Mesothelial cell of epicardium (in vitro differentiated cells): Measurements from ENCODE around the gene BDNF. TPM values are rescaled to one million over a fixed set of nuclear protein-coding genes. Genes with fewer than 3 reads are reported as not detected.

ENCODE experiments used
- DNase-seq, 2 experiments: peaks; one replicate each; pipeline ENCODE4 v3.0.0; 2021; ENCODE audit warnings: low spot score in 2 of 2; ENCODE audit not compliant: unreplicated experiment in 2 of 2
- H3K27ac Mint-ChIP-seq: 2 replicates; pipeline ENCODE4 v1.8.0; 2021; ENCODE audit warnings: mixed read lengths
- H3K27me3 Mint-ChIP-seq: 2 replicates; pipeline ENCODE4 v1.8.0; 2021; ENCODE audit warnings: low read depth, mixed read lengths
- H3K36me3 Mint-ChIP-seq: 2 replicates; pipeline ENCODE4 v1.8.0; 2021; ENCODE audit warnings: mixed read lengths
- H3K4me1 Mint-ChIP-seq: 2 replicates; pipeline ENCODE4 v1.8.0; 2021; ENCODE audit warnings: mixed read lengths
- H3K4me3 Mint-ChIP-seq: 2 replicates; pipeline ENCODE4 v1.8.0; 2021; ENCODE audit warnings: mild to moderate bottlenecking, moderate library complexity, mixed read lengths
- H3K9me3 Mint-ChIP-seq: 2 replicates; pipeline ENCODE4 v1.8.0; 2021; ENCODE audit warnings: mixed read lengths
- total RNA-seq: library from RNA; stranded (reverse); gene quantifications from 3 replicates; pipeline ENCODE4 v1.2.1, GENCODE V29; 2021
- TF ChIP-seq, protein P1 (sequence below): fragments of 200-600 bp; sonication (generic); IDR thresholded peaks from one replicate; pipeline ENCODE4 v1.5.0; 2021; ENCODE audit warnings: antibody characterized with exemption; ENCODE audit not compliant: unreplicated experiment

The BDNF gene
- total RNA-seq, 1 donor from 2014 or later, result 7.9 TPM

- Mint-ChIP-seq H3K4me1 (peaks cover 32% of the 10 kb centered on the region), H3K27me3 (peaks cover 68% of the 10 kb centered on the region), H3K9me3 (no peaks in the 10 kb centered on the region), H3K36me3 (no peaks in the 10 kb centered on the region), H3K27ac (peak overlapping the region; percentile 61), H3K4me3 (peak overlapping the region; percentile 82)
- TF ChIP-seq, protein P1, sequence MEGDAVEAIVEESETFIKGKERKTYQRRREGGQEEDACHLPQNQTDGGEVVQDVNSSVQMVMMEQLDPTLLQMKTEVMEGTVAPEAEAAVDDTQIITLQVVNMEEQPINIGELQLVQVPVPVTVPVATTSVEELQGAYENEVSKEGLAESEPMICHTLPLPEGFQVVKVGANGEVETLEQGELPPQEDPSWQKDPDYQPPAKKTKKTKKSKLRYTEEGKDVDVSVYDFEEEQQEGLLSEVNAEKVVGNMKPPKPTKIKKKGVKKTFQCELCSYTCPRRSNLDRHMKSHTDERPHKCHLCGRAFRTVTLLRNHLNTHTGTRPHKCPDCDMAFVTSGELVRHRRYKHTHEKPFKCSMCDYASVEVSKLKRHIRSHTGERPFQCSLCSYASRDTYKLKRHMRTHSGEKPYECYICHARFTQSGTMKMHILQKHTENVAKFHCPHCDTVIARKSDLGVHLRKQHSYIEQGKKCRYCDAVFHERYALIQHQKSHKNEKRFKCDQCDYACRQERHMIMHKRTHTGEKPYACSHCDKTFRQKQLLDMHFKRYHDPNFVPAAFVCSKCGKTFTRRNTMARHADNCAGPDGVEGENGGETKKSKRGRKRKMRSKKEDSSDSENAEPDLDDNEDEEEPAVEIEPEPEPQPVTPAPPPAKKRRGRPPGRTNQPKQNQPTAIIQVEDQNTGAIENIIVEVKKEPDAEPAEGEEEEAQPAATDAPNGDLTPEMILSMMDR, result no peak
- peak; percentile 39 to 62 for DNase-seq
Measured at GRCh38 chr11:27718863-27719545, 18.7 kb upstream of the BDNF start.

GRCh38 chr11:27718346-27718862 is 18.1 kb upstream of the BDNF start:
- H3K27me3 Mint-ChIP-seq, result peaks cover 62% of the 10 kb centered on the region
- H3K4me3 Mint-ChIP-seq, result peak overlapping the region; percentile 82
- no peak for DNase-seq
- H3K36me3 Mint-ChIP-seq, result no peaks in the 10 kb centered on the region
- no peaks in the 10 kb centered on the region for H3K9me3 Mint-ChIP-seq
- peaks cover 32% of the 10 kb centered on the region for H3K4me1 Mint-ChIP-seq
- TF ChIP-seq, protein P1, result no peak
- H3K27ac Mint-ChIP-seq, result peak overlapping the region; percentile 61

DNA sequence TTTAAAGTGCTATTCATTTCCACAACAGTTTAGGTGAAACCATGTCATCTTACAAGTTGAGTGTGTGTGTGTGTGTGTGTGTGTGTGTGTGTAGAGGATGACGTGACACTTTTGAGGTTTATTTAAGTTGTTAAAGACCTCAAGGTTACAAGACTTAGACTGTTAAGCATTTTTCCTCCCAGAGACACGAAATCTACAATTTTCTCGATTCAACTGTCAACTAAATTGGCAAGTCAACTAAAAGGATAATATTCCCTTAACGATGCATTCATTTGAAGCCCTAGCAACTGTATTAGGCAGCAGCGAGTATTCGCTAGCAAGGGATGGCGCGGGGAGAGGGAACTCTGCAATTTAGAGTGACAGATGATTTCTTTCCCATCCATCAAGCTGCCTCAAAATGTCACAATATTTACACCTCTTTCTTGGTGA is 17.6 kb upstream of the BDNF start:
- DNase-seq, result no peak
- H3K9me3 Mint-ChIP-seq, result no peaks in the 10 kb centered on the region
- H3K27ac Mint-ChIP-seq, result no peak overlapping the region
- peak overlapping the region; percentile 82 for H3K4me3 Mint-ChIP-seq
- H3K36me3 Mint-ChIP-seq, result no peaks in the 10 kb centered on the region
- TF ChIP-seq, protein P1, result no peak
- peaks cover 27% of the 10 kb centered on the region for H3K4me1 Mint-ChIP-seq
- H3K27me3 Mint-ChIP-seq, result peaks cover 56% of the 10 kb centered on the region

- H3K27me3 Mint-ChIP-seq, result peaks cover 52% of the 10 kb centered on the region
Measured at GRCh38 chr11:27717377-27717776, 17.1 kb upstream of the BDNF start.

DNA sequence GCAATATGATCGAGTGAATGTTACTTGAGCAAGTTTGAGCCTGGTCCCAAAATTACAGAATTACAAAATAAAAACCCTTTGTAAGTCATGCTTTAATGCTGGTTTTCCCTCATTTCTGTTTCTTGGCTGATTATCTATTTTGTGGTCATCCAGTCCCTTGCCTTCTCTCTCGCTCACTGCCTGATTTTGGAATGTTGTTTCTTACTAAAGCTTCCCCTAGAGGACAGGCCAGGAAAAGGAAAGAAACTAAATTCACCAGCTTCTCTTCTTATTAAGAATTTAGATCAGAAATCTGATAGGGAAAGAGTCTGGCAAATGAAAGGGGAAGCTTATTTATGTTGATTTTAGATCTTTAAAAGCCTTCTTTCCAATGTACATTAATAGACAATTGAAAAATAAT is 16.6 kb upstream of the BDNF start:
- TF ChIP-seq, protein P1, result no peak
- peaks cover 23% of the 10 kb centered on the region for H3K4me1 Mint-ChIP-seq
- no peak overlapping the region for H3K4me3 Mint-ChIP-seq
- H3K27me3 Mint-ChIP-seq, result peaks cover 47% of the 10 kb centered on the region
- no peak for DNase-seq
- H3K9me3 Mint-ChIP-seq, result no peaks in the 10 kb centered on the region
- no peaks in the 10 kb centered on the region for H3K36me3 Mint-ChIP-seq
- no peak overlapping the region for H3K27ac Mint-ChIP-seq

More at GRCh38 chr11:27717377-27717776, 17.1 kb upstream of the BDNF start:
- no peak for DNase-seq
- Mint-ChIP-seq H3K27ac (no peak overlapping the region), H3K4me1 (peaks cover 27% of the 10 kb centered on the region), H3K36me3 (no peaks in the 10 kb centered on the region), H3K9me3 (no peaks in the 10 kb centered on the region), H3K4me3 (peak overlapping the region; percentile 82)
- TF ChIP-seq, protein P1, result no peak
